DND-41 (cell line): Measurements from ENCODE around the gene TMEM94.

ENCODE experiments used
- CTCF ChIP-seq: IDR thresholded peaks from 2 replicates; pipeline ENCODE4 v1.5.1; 2012; ENCODE audit warnings: borderline replicate concordance, low read length, moderate library complexity, mild to moderate bottlenecking; ENCODE audit not compliant: poor library complexity, severe bottlenecking; ENCODE audit errors: extremely low read depth
- EZH2 ChIP-seq: IDR thresholded peaks from 3 replicates; pipeline ENCODE4 v1.6.1; 2012; ENCODE audit warnings: borderline replicate concordance, low read depth, mild to moderate bottlenecking, moderate library complexity, low read length, inconsistent platforms; ENCODE audit not compliant: severe bottlenecking

GRCh38 chr17:75515496-75516254 lies 59.2 kb downstream of the TMEM94 start, which contains the start of gene CASKIN2:
- TF ChIP-seq EZH2 (no peak), CTCF (peak; percentile 99)
